ENCODE measurements around the gene FANCI. TPM values are rescaled to one million over a fixed set of nuclear protein-coding genes. Genes with fewer than 3 reads are reported as not detected.

Gene FANCI
- total RNA-seq, 1 donor from 2014 or later, result 133 TPM

GRCh38 chr15:89282631-89283030 lies 38.9 kb downstream of the FANCI start:
- Histone ChIP-seq H4K20me1 (ENCODE audit: low read depth) (no peaks in the 10 kb centered on the region), H3K36me3 (peaks cover 11% of the 10 kb centered on the region), H3K4me1 (no peaks in the 10 kb centered on the region), H3K4me3 (no peak overlapping the region), H3K9me3 (ENCODE audit: low read depth) (no peaks in the 10 kb centered on the region), H3F3A (ENCODE audit: low read depth) (no peaks in the 10 kb centered on the region), H3K4me2 (no peak overlapping the region), H3K9ac (no peak overlapping the region), H3K79me2 (ENCODE audit: low read depth) (no peaks in the 10 kb centered on the region), H3K27me3 (no peaks in the 10 kb centered on the region), H3K27ac (no peak overlapping the region), H2AFZ (replicated peaks) (no peak overlapping the region)
- Mint-ChIP-seq H3K9me3 (peaks cover 4% of the 10 kb centered on the region), H3K4me1 (no peaks in the 10 kb centered on the region), H3K27ac (no peak overlapping the region), H3K27me3 (ENCODE audit: insufficient read depth, low read depth) (no peaks in the 10 kb centered on the region), H3K36me3 (peaks cover 35% of the 10 kb centered on the region), H3K4me3 (no peak overlapping the region)
- TF ChIP-seq EZH2phosphoT487 (IDR thresholded peaks at IDR 0.05), result no peak
- no peak for TF ChIP-seq EZH2 (IDR thresholded peaks at IDR 0.05)
- TF ChIP-seq CTCF (IDR thresholded peaks at IDR 0.05), result no peak
- no peak for DNase-seq (ENCODE audit: low spot score)

- Mint-ChIP-seq H3K27me3 (ENCODE audit: insufficient read depth, low read depth) (no peaks in the 10 kb centered on the region), H3K4me3 (no peak overlapping the region)
These were observed 39.4 kb downstream of the FANCI start for GRCh38 chr15:89283201-89283600.

GRCh38 chr15:89291934-89292438 lies 48.2 kb downstream of the FANCI start:
- no peaks in the 10 kb centered on the region for H3K9me3 ChIP-seq (ENCODE audit: low read depth)
- H3K4me3 ChIP-seq, result no peak overlapping the region
- no peak for DNase-seq (ENCODE audit: low spot score)
- no peak overlapping the region for H3K4me2 ChIP-seq
- no peaks in the 10 kb centered on the region for H3K27me3 Mint-ChIP-seq (ENCODE audit: insufficient read depth, low read depth)
- H2AFZ ChIP-seq (replicated peaks), result no peak overlapping the region
- peaks cover 2% of the 10 kb centered on the region for H3K9me3 Mint-ChIP-seq
- no peaks in the 10 kb centered on the region for H4K20me1 ChIP-seq (ENCODE audit: low read depth)
- TF ChIP-seq CTCF (IDR thresholded peaks at IDR 0.05), result no peak
- TF ChIP-seq EZH2 (IDR thresholded peaks at IDR 0.05), result no peak
- TF ChIP-seq EZH2phosphoT487 (IDR thresholded peaks at IDR 0.05), result no peak
- H3K27ac ChIP-seq, result no peak overlapping the region
- H3K27ac Mint-ChIP-seq, result no peak overlapping the region
- H3K4me3 Mint-ChIP-seq, result no peak overlapping the region
- no peak overlapping the region for H3K9ac ChIP-seq
- no peaks in the 10 kb centered on the region for H3K4me1 ChIP-seq
- H3F3A ChIP-seq (ENCODE audit: low read depth), result no peaks in the 10 kb centered on the region
- peaks cover 47% of the 10 kb centered on the region for H3K36me3 ChIP-seq
- H3K4me1 Mint-ChIP-seq, result no peaks in the 10 kb centered on the region
- H3K36me3 Mint-ChIP-seq, result peaks cover 46% of the 10 kb centered on the region
- no peaks in the 10 kb centered on the region for H3K27me3 ChIP-seq
- no peaks in the 10 kb centered on the region for H3K79me2 ChIP-seq (ENCODE audit: low read depth)

More at GRCh38 chr15:89283201-89283600, 39.4 kb downstream of the FANCI start:
- Histone ChIP-seq H4K20me1 (ENCODE audit: low read depth) (no peaks in the 10 kb centered on the region), H3K4me1 (no peaks in the 10 kb centered on the region), H3K9ac (no peak overlapping the region), H3K4me2 (no peak overlapping the region), H3K27me3 (no peaks in the 10 kb centered on the region), H2AFZ (replicated peaks) (no peak overlapping the region), H3K79me2 (ENCODE audit: low read depth) (no peaks in the 10 kb centered on the region), H3K9me3 (ENCODE audit: low read depth) (no peaks in the 10 kb centered on the region), H3K4me3 (no peak overlapping the region), H3F3A (ENCODE audit: low read depth) (no peaks in the 10 kb centered on the region), H3K36me3 (peaks cover 5% of the 10 kb centered on the region), H3K27ac (no peak overlapping the region)
- H3K36me3 Mint-ChIP-seq, result peaks cover 36% of the 10 kb centered on the region
- H3K9me3 Mint-ChIP-seq, result peaks cover 4% of the 10 kb centered on the region
- TF ChIP-seq CTCF (IDR thresholded peaks at IDR 0.05) (no peak), EZH2 (IDR thresholded peaks at IDR 0.05) (no peak), EZH2phosphoT487 (IDR thresholded peaks at IDR 0.05) (no peak)
- H3K4me1 Mint-ChIP-seq, result no peaks in the 10 kb centered on the region
- no peak for DNase-seq (ENCODE audit: low spot score)
- no peak overlapping the region for H3K27ac Mint-ChIP-seq

Measured in neural progenitor cell (in vitro differentiated cells).